GM21737 (cell line): ENCODE data around the gene PARD6G.

Experiments used
- ATAC-seq: cut with Tn5 transposase; IDR thresholded peaks from one replicate; pipeline ENCODE4 v1.9.1; 2021; ENCODE audit warnings: mild to moderate bottlenecking, moderate library complexity; ENCODE audit not compliant: unreplicated experiment

Gene PARD6G

GRCh38 chr18:80213182-80213581, 34.1 kb downstream of the PARD6G start:
- ATAC-seq = no peak

GRCh38 chr18:80210312-80211083, 36.8 kb downstream of the PARD6G start:
- ATAC-seq = peak; percentile 74

- no peak for ATAC-seq
Observed at GRCh38 chr18:80208620-80209019, 38.7 kb downstream of the PARD6G start.

GRCh38 chr18:80205294-80205693, 42.0 kb downstream of the PARD6G start:
- no peak for ATAC-seq

- ATAC-seq = no peak
Observed at GRCh38 chr18:80204142-80204541, 43.2 kb downstream of the PARD6G start.

- ATAC-seq = no peak
Observed at GRCh38 chr18:80203249-80203648, 44.1 kb downstream of the PARD6G start.

GRCh38 chr18:80202264-80202998, 44.9 kb downstream of the PARD6G start:
- ATAC-seq = peak; percentile 84

GRCh38 chr18:80201739-80202138, 45.6 kb downstream of the PARD6G start:
- ATAC-seq = no peak

- ATAC-seq = no peak
Observed at GRCh38 chr18:80200932-80201672, 46.2 kb downstream of the PARD6G start.

- no peak for ATAC-seq
Observed at GRCh38 chr18:80200171-80200931, 47.0 kb downstream of the PARD6G start.

- no peak for ATAC-seq
Observed at GRCh38 chr18:80198994-80199748, 48.1 kb downstream of the PARD6G start.

- ATAC-seq = no peak
Observed at GRCh38 chr18:80198391-80198790, 48.9 kb downstream of the PARD6G start.

GRCh38 chr18:80197528-80197927, 49.8 kb downstream of the PARD6G start:
- no peak for ATAC-seq

- no peak for ATAC-seq
Observed at GRCh38 chr18:80196528-80197320, 50.6 kb downstream of the PARD6G start.

GRCh38 chr18:80194874-80195570, 52.3 kb downstream of the PARD6G start:
- ATAC-seq = peak; percentile 65

GRCh38 chr18:80193701-80194100, 53.6 kb downstream of the PARD6G start:
- no peak for ATAC-seq

- no peak for ATAC-seq
Observed at GRCh38 chr18:80192653-80193385, 54.5 kb downstream of the PARD6G start.
